AG09319 (cell line): ENCODE measurements around the gene DLGAP3.
"Not testable (repeated sequence)": the region's sequence is repeated elsewhere in the genome, so short reads cannot be mapped to it uniquely, and the experiment has no call there.

Experiments used
- DNase-seq: peaks from one replicate; pipeline ENCODE4 v3.0.0-alpha.2; 2010; ENCODE audit warnings: low read depth; ENCODE audit errors: extremely low read depth
- CTCF ChIP-seq: IDR thresholded peaks from 2 replicates; pipeline ENCODE4 v1.5.1; 2011; ENCODE audit warnings: low read depth, mild to moderate bottlenecking, inconsistent platforms, low read length, moderate library complexity

The DLGAP3 gene

GRCh38 chr1:34829250-34829649, 100.2 kb downstream of the DLGAP3 start:
- DNase-seq: no peak
- no peak for TF ChIP-seq CTCF

- DNase-seq: no peak
- no peak for TF ChIP-seq CTCF
These were observed 100.8 kb downstream of the DLGAP3 start for GRCh38 chr1:34828611-34829010.

- DNase-seq: no peak
- TF ChIP-seq CTCF: no peak
These were observed 102.0 kb downstream of the DLGAP3 start for GRCh38 chr1:34827341-34827941.

- no peak for TF ChIP-seq CTCF
- no peak for DNase-seq
These were observed 103.9 kb downstream of the DLGAP3 start for GRCh38 chr1:34825455-34826091.

GRCh38 chr1:34824817-34825454, 104.5 kb downstream of the DLGAP3 start:
- no peak for TF ChIP-seq CTCF
- DNase-seq: no peak

- no peak for TF ChIP-seq CTCF
- DNase-seq: no peak
These were observed 107.2 kb downstream of the DLGAP3 start for GRCh38 chr1:34822202-34822601.

GRCh38 chr1:34818862-34819261, 110.6 kb downstream of the DLGAP3 start:
- not testable (repeated sequence) for DNase-seq

- TF ChIP-seq CTCF: no peak
- DNase-seq: no peak
These were observed 112.7 kb downstream of the DLGAP3 start for GRCh38 chr1:34816778-34817177.
